T-helper 2 cell treated with Interferon-gamma antibody and Interleukin-4, amounts not matched to agents 100 ng/mL and 5 ng/mL, for 36 hours (primary cell): ENCODE results near the gene BCL7B. TPM values are rescaled to one million over a fixed set of nuclear protein-coding genes. Genes with fewer than 3 reads are reported as not detected.
"Not testable (repeated sequence)": the region's sequence is repeated elsewhere in the genome, so short reads cannot be mapped to it uniquely, and the experiment has no call there.

Experiments
- intact Hi-C: fragments of 100-400 bp; cut with micrococcal nuclease; formaldehyde crosslinking; loops from one replicate; pipeline ENCODE4 v1.15.1; 2023
- total RNA-seq: library from RNA; stranded (reverse); gene quantifications from 2 replicates; pipeline ENCODE4 v1.2.3, GENCODE V29; 2022

BCL7B gene
- total RNA-seq, 1 donor from 2014 or later: 88.8 TPM

DNA sequence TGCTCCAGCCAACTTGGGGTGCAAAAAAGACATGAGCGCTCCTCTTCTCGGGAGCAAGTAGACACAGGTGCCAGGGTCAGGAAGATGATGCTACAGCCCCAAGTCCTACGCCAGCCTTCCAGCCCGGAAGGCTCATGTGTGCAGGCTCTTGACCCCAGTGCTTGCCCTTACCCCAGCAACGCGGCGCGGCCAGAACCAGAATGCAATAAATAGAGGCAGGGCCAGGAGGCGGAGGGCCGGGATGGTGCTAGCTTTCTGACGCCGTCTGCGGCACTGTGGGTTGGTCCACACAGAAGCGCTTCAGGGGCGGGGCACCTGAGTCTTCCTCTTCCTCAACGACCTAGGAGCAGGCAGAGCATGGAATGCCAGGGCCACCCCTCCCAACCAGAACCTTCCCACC is 20.4 kb downstream of the BCL7B start:
- intact Hi-C loops: no loop called here

DNA sequence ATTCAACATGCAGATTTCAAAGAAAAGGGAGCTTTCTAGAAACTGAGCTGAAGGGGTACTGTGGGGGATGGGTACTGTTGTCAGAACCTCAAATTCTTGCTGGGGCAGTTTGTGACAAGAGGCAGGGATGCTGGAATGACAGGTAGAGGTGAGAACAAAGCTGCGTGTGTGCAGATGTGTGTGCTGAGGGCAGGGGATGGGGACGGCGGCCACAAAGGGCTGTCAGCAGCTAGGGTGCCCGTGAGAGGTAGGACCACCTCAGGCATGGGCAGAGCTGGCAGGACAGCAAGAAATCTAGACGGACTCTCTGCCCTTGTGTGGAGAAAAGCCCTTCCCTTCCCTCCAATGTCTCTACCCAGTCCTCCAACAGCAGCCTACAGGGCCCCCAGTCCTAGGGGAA is 21.0 kb downstream of the BCL7B start:
- intact Hi-C loops: no loop called here

DNA sequence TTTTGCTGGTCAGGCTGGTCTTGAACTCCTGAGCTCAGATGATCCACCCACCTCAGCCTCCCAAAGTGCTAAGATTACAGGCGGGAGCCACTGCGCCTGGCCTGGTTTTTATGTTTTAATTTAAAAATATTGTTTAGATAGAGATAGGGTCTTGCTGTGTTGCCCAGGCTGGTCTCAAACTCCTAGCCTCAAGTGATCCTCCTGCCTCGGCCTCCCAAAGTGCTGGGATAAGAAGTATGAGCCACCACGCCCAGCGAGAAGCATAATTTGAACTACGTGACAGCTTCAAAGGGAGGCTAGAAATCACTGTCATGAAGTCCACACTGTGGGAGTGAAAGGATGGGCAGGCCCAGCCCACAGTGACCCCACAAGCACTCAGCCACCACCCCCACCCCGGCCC is 21.6 kb downstream of the BCL7B start:
- intact Hi-C loops: not testable (repeated sequence)

DNA sequence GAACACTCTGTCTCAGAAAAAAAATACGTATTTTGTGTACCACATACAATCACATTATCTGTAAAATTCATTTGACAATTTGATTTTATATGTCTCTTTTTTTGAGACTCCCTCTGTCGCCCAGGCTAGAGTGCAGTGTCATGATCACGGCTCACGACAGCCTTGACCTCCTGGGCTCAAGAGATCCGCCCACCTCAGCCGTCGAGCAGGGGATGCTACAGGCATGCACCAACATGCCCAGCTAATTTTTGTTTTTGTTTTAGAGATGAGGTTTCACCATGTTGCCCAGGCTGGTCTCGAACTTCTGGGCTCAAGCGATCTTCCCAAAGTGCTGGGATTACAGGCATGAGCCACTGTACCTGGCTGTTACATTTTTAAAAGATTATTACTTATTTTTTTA is 23.7 kb downstream of the BCL7B start:
- intact Hi-C loops: no loop called here

DNA sequence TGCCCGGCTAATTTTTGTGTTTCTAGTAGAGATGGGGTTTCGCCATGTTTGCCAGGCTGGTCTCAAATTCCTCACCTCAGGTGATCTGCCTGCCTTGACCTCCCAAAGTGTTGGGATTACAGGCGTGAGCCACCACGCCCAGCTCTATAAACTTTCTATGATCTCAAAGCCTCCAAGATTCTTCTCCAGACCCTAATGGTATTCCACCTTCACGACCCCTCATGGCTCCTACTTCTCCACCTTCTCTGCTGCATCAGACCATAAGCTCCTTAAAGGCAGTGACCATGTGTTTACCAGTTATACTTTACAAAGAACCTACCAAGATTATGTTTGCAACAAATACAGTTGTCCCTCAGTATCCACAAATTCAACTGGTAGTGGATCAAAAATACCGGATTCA is 25.3 kb downstream of the BCL7B start:
- intact Hi-C loops: no loop called here

DNA sequence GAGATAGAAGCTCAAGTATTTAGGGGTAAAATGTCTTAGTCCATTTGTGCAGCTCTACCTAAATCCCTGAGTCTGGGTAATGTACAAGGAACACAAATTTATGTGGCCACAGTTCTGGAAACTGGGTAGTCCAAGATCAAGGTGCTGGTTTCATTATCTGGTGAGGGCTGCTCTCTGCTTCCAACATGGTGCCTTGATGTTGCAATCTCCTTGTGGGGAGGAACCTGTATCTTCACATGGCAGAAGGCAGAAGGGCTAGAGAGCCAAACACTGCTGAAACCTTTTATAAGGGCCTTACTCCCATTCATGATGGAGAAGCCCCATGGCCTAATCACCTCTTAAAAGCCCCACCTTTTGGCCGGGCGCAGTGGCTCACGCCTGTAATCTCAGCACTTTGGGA is 26.7 kb downstream of the BCL7B start:
- intact Hi-C loops: no loop called here

DNA sequence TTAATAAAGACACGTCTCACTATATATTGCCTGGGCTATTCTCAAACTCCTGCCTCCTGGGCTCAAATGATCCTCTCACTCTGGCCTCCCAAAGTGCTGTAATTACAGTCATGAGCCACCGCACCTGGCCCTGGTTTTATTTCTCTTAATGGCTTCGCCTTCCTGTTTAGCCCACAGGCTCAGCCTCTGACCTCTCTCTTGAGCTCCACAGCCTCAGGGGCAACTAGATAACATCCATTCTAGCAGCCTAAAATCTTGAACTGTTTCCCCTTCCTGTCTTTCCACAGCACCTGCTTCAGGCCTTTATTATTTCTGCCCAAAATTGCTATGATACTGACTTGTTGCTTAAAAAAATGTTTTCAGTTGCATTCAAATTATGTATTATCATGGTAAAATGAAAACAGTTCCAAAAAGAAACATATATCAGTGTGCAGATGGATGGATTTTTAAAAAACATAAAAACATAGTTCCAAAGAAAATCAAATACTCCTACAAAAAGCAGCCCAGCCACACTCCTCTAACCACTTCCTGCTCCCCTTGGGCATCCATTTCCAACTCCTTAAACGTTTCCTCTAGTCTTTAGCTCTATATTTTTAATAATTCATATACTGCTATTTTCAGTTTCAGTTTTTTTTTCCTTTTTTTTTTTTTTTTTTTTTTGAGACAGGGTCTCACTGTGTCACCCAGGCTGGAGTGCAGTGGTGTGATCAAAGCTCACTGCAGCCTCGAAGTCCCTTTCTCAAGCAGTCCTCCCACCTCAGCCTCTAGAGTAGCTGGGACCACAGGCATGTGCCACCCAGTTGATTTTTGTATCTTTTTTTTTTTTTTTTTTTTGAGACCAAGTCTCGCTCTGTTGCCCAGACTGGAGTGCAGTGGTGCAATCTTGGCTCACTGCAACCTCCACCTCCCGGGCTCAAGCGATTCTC is 30.3 kb downstream of the BCL7B start:
- intact Hi-C loops: no loop called here

DNA sequence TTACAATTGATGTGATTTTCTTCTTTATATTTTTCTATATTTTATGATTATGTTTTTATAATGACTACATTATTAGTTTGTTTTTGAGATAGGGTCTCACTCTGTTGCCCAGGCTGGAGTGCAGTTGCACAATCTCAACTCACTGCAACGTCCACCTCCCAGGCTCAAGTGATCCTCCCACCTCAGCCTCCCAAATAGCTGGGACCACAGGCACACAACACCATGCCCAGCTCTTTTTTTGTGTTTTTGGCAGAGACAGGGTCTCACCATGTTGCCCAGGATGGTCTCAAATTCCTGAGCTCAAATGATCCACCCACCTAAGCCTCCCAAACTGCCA is 31.4 kb downstream of the BCL7B start:
- intact Hi-C loops: not testable (repeated sequence)

DNA sequence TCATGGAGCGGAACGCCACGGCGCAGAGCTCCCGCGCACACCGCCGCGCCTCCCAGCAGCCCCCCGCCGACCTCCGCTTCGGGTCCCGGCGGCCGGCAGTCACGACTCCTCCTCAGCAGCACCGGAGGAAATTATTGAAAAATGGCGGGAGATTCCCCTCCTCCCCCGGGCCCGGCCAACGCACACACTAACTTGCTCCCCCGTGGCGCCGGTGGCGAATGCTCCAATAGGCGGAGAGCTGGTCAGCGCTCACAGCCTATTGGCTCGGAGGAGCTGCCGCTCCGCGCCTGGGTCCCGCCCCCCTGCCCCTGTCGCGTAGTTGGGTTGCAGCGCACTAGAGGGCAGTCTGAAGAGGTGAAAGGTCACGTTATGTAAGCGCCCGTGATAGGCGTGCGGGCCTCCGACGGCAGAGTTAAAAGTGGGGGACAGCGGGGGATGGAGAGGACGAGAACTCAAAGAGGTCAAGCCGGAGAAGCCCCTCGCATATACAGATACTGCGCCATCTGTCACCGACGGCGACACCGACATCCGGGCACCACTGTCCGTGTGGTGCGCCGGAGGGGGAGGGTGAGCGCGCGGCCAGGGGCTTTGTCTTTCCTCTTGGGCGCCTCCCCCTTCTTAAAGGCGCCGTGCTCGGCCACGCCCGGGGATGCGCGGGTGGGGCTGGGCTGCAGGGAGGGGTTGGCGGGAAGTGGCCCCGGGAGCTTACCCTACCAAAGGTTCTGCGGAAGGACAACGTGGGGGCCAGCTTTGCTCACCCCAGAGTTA is 35.2 kb downstream of the BCL7B start, which contains the start of gene BAZ1B:
BAZ1B (minus strand) TSS at position 189 of the 768 bp plus-strand sequence. CDS start 360 bp downstream, outside the sequence.
- intact Hi-C loops: loop anchor here (1.0 to 5.0 kb wide), 7 partner anchors 35 to 1135 kb away; partner anchors contain the start of genes ABHD11, BCL7B, BUD23 and DNAJC30

DNA sequence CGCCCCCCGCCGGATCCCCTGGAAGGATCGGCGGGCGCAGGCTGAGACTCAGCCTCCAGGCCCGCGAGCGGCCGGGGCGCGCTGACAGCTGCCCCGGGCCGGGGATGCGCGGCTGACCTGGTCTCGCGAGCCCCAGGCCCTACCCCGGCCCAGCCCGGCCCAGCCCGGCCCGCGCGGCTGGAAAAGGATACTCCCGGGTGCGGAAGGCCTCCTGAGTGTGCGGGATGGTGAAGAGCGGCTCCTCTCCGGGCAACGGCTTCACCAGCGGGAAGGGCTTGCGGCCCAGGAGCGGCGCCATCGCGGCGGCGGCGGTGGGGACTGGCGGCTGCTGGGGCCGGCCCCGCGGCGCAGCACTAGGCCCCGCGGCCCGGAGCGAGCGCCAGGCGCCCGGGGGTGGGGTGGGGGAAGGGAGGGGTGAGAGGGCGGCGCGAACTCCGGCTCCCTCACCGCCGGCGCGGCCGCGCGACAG is 35.8 kb downstream of the BCL7B start:
- intact Hi-C loops: loop anchor here (1.0 to 5.0 kb wide), 7 partner anchors 36 to 1136 kb away; partner anchors contain the start of genes ABHD11, BCL7B, BUD23 and DNAJC30

DNA sequence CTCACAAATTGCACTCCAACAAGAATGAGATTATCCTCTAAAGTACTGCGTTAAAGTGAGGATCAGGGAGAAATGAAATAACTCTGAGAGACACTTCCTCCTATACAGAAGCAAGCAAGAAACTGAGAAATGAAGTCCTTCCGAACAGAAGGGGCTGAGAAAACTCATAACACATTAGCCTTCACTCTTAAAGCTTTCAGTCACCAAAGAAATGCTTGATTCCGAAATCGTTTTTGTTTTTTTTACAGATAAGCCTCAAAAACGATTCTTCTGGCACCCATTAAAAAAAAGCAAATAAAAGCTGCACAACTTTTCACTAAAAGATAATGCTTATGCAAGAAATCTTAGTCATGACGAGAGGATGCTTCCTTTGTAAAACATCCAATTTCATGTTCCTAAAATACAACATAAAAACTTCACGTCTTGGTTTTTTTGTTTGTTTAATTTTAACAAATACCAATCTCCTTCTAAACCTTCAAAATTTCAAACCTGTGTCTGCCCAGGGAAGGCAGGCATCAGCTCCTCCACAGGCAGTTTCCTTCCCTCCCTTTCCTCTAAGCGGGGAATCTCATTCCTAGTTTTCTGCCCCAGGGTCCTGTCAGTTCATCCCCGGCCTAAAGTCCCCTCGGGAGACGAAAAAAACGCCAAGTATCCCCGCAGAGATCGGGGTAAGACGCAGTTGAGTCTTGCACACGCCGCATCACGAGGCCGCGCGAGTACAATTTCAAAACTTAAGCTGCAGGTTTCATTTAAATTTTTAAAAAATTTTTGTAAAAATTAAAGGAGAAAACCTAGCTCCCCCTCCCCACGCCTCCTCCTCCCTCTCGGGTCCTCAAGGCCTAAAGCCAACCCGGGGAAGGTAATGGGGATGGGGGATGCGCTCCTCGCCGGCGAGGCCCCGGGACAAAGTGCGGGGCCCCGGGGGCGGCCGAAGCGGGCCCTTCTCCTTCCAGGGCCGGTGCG is 36.5 kb downstream of the BCL7B start:
- intact Hi-C loops: loop anchor here (5.0 kb wide), 1 partner anchor 1136 kb away; the partner anchor contains the start of gene GTF2I

DNA sequence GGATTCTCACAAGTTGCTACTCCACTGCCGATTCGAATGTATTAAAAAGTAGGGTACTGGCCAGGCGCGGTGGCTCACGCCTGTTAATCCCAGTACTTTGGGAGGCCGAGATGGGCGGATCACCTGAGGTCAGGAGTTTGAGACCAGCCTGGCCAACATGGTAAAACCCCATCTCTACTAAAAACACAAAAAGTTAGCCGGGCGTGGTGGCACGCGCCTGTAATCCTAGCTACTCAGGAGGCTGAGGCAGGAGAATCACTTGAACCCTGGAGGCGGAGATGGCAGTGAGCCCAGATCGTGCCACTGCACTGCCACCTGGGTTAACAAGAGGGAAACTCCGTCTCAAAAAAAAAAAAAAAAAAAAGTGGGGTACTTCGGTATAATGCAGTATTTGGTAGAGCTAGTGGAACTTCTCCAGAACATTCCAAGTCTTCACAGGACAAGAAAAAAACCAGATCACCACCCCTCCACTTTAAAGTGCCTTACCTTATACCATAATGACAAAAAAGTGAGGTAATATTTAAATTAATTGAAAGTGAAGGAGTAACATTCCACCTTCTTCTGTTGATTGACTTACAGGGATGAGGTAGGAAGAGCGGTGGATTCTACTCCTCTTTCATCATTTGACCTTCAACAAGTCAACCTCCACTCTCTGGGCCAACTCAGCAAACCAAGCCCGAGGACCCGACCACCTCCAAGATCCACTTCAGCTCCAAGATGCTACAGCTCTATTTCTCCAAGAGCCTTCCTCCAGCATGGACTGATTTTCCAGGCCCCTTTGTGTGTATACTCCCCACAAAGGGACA is 37.4 kb downstream of the BCL7B start:
- intact Hi-C loops: loop anchor here (5.0 kb wide), 1 partner anchor 1137 kb away; the partner anchor contains the start of gene GTF2I

DNA sequence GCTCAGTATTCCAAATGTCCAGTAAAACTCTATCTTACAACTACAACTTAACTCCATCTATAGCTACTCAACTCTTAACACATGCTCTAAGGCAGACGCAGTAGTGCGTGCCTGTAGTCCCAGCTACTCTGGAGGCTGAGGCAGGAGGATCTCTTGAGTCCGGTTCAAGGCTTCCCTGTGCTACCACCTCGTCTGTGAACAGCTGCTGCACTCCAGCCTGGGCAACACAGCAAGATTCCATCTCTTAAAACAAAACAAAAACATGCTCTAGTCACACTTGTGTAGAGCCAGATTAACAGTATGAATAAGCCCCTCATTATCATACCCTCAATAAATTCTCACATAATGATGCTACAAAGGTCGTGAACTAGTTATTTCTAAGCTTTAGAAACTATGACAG is 39.0 kb downstream of the BCL7B start:
- intact Hi-C loops: no loop called here

DNA sequence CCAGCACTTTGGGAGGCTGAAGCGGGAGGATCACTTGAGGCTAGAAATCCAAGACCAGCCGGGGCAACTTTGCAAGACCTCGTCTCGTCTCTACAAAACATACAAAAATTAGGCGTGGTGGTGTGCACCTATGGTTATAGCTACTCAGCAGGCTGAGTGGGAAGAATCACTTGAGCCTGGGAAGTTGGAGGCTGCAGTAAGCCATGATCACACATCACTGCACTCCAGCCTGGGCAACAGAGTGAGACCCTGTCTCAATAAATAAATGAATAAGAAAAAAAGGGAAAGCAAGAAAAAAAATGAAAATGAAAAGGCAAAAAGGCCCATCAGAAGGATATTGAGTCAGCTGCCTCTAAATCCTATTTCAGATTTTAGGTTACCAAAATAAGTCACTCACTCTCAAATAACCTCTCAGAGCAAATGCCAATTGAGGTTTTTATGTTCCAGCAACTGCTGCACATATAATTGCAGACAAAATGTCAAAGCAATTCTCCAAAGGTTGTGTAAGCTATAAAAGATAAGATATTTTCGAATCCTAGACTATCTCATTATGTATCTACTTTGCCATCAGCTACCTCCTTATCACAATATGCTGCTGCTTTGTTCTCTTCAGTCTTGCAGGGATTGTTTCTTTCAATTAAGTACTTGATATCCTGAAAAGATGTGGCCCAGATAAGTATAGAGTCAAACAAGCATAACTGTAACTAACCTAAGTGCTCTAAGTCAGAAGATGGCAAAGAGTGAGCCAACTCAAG is 40.1 kb downstream of the BCL7B start:
- intact Hi-C loops: no loop called here

DNA sequence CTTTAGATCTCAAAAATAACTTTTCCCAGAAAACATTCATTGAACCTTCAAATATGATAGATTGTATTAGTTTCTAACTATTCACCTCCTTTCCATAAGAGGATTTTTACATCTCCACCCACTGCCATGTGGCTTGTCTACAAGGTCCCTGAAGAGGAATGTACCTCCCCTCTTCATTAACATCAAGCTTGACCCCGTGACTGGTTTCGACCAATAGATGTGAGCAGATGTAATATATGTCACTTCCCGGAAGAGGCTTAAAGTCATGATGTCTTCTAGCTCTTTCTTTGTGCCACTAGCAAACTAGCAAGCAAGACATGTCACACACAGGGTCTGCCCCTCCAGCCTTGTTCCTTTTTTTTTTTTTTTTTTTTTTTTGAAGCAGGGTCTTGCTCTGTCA is 42.3 kb downstream of the BCL7B start:
- intact Hi-C loops: no loop called here

DNA sequence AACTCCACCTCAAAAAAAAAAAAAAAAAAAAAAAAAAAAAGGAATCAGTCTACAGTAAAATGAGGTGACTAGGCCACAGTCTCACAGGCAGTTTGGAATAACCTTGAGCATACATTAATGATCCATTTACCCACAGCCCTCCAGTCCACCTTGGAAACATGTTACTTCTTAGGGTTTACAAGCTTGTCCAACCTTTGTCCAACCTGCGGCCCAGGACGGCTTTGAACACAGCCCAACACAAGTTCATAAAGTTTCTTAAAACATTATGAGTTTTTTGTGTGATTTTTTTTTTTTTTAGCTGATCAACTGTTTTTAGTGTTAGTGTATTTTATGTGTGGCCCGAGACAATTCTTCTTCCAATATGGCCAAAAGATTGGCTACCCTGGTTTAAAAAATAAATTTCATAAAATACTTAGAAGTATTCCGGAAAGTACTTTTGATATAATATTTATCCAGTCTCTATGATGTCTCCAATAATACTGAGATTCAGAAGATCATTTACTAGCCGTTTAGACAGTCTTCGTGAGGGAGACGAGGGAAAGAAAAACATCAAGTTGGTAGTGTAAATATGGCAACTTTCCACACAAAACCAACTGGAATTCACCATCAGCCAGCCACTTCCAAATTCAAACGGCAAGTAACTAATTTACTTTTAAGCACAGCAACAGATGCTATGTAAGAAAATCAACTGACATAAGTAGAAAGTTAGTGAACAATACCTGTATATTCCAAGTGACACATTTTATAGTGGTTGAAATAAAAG is 45.3 kb downstream of the BCL7B start:
- intact Hi-C loops: no loop called here

DNA sequence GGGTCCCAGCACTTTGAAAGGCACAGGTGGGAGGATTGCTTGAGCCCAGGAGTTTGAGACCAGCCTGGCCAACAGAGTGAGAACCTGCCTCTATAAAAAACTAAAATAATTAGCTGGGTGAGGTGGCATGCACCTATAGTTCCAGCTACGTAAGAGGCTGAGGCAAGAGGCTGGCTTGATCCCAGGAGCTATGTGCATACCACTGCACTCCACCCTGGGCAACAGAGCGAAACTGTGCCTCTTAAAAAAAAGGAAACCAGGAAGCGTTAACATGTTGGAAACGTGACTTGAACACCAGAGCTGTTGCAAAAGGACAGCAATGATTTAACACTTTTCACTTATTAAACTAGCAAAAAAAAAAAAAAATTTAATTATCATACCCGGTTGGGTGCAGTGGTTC is 48.0 kb downstream of the BCL7B start:
- intact Hi-C loops: no loop called here

DNA sequence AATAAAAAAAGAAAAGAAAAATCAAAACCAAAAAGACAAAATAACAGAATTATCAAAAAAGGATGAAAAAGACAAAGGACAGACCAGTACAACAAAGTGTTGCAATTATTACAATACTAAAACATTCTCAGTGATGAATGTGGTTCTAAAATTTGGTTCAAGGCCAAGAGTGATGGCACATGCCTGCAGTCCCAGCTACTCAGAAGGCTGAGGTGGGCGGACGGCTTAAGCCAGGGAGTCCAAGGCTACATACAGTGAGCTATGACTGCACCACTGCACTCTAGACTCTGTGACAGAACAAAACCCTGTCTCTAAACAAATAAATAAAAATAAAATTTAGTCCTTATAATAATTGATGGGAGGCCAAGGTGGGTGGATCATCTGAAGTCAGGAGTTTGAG is 49.9 kb downstream of the BCL7B start:
- intact Hi-C loops: no loop called here
